WTC11 (cell line): ENCODE measurements around the gene CLCA1.

Experiments used
- ELF4 ChIP-seq: sonication (generic); formaldehyde crosslinking; IDR thresholded peaks from 2 replicates; pipeline ENCODE4 v1.8.1; 2022; ENCODE audit warnings: low read depth, mild to moderate bottlenecking, moderate library complexity, missing genetic modification reagents
- ESRRA ChIP-seq: sonication (generic); formaldehyde crosslinking; IDR thresholded peaks from 2 replicates; pipeline ENCODE4 v1.8.1; 2022; ENCODE audit warnings: mild to moderate bottlenecking, missing genetic modification reagents, borderline replicate concordance
- ETV6 ChIP-seq: sonication (generic); formaldehyde crosslinking; IDR thresholded peaks from 2 replicates; pipeline ENCODE4 v1.8.1; 2022; ENCODE audit warnings: mild to moderate bottlenecking, missing genetic modification reagents
- FOXP1 ChIP-seq: sonication (generic); formaldehyde crosslinking; IDR thresholded peaks from 2 replicates; pipeline ENCODE4 v1.8.0; 2022; ENCODE audit warnings: missing genetic modification reagents, mild to moderate bottlenecking, moderate library complexity, borderline replicate concordance
- GTF2I ChIP-seq: fragments of 250-450 bp; sonication (Bioruptor Pico); conservative IDR thresholded peaks from 2 replicates; pipeline ENCODE4 v1.4.0; 2021; ENCODE audit warnings: mild to moderate bottlenecking
- MAX ChIP-seq: sonication (generic); formaldehyde crosslinking; IDR thresholded peaks from 2 replicates; pipeline ENCODE4 v1.8.0; 2022; ENCODE audit warnings: mild to moderate bottlenecking, missing genetic modification reagents
- MXD4 ChIP-seq: fragments of 250-450 bp; sonication (Bioruptor Pico); IDR thresholded peaks from 2 replicates; pipeline ENCODE4 v1.8.0; 2021; ENCODE audit warnings: mild to moderate bottlenecking, moderate library complexity, borderline replicate concordance
- TCF7 ChIP-seq: sonication (generic); formaldehyde crosslinking; IDR thresholded peaks from 2 replicates; pipeline ENCODE4 v1.8.0; 2022; ENCODE audit warnings: mild to moderate bottlenecking, low read depth, missing genetic modification reagents, moderate library complexity
- ZNF425 ChIP-seq: fragments of 250-450 bp; sonication (Bioruptor Pico); conservative IDR thresholded peaks from 2 replicates; pipeline ENCODE4 v1.9.0; 2021; ENCODE audit warnings: mild to moderate bottlenecking
- TF ChIP-seq, protein P1 (sequence below): fragments of 200-600 bp; IDR thresholded peaks from 2 replicates; pipeline ENCODE4 v1.8.0; 2022; ENCODE audit warnings: antibody characterized with exemption

DNA sequence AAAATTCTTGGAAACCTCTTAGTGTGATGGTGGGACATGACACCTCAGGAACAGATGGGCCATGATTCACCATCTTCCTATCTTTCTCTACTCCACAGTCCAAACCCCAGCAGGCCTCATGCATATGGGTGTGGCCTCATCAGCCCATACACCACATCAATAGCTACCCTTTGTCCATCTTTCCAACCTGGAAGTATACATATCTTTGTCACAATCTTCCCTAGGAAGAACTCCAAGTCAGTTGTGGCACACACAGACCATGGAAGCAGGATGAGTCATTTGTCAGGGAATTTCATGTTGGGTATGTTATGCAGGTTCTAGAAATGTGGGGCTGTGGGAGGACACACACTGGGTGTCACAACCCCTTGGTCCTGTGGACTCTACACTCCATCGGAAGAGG is 47.6 kb downstream of the CLCA1 start:
- TF ChIP-seq, protein P1, sequence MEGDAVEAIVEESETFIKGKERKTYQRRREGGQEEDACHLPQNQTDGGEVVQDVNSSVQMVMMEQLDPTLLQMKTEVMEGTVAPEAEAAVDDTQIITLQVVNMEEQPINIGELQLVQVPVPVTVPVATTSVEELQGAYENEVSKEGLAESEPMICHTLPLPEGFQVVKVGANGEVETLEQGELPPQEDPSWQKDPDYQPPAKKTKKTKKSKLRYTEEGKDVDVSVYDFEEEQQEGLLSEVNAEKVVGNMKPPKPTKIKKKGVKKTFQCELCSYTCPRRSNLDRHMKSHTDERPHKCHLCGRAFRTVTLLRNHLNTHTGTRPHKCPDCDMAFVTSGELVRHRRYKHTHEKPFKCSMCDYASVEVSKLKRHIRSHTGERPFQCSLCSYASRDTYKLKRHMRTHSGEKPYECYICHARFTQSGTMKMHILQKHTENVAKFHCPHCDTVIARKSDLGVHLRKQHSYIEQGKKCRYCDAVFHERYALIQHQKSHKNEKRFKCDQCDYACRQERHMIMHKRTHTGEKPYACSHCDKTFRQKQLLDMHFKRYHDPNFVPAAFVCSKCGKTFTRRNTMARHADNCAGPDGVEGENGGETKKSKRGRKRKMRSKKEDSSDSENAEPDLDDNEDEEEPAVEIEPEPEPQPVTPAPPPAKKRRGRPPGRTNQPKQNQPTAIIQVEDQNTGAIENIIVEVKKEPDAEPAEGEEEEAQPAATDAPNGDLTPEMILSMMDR: no peak
- TF ChIP-seq ELF4 (CRISPR knock-in tag) (no peak), GTF2I (CRISPR knock-in tag) (no peak), ETV6 (CRISPR knock-in tag) (no peak), TCF7 (CRISPR knock-in tag) (no peak), FOXP1 (no peak), MAX (no peak), MXD4 (CRISPR knock-in tag) (no peak), ESRRA (CRISPR knock-in tag) (no peak), ZNF425 (CRISPR knock-in tag) (no peak)
